ENCODE results near the gene VSIG10.
"Not testable (repeated sequence)": the region's sequence is repeated elsewhere in the genome, so short reads cannot be mapped to it uniquely, and the experiment has no call there.

VSIG10 gene

GRCh38 chr12:118032188-118032587 is 71.6 kb downstream of the VSIG10 start:
- DNase-seq, result no peak

GRCh38 chr12:118029166-118029565 is 74.6 kb downstream of the VSIG10 start:
- DNase-seq, result no peak

GRCh38 chr12:118025168-118025567 is 78.6 kb downstream of the VSIG10 start:
- DNase-seq, result no peak

- peak in 1 of 2 experiments; percentile 13 for DNase-seq
Observed at GRCh38 chr12:118023301-118023860, 80.4 kb downstream of the VSIG10 start.

- DNase-seq, result no peak
Observed at GRCh38 chr12:118022728-118023109, 81.1 kb downstream of the VSIG10 start.

GRCh38 chr12:118022097-118022727 is 81.6 kb downstream of the VSIG10 start:
- DNase-seq, result not testable (repeated sequence)

- no peak for DNase-seq
Observed at GRCh38 chr12:118020036-118020435, 83.8 kb downstream of the VSIG10 start.

GRCh38 chr12:118017926-118018325 is 85.9 kb downstream of the VSIG10 start:
- DNase-seq, result no peak

- peak; percentile 96 to 100 for DNase-seq
Observed at GRCh38 chr12:118016424-118017264, 87.2 kb downstream of the VSIG10 start, which contains the start of gene RFC5. RFC5 (plus strand) TSS chr12:118016703; CDS start chr12:118016828, 125 bp downstream.

GRCh38 chr12:118015944-118016343 is 87.9 kb downstream of the VSIG10 start:
- no peak for DNase-seq

GRCh38 chr12:118015306-118015705 is 88.5 kb downstream of the VSIG10 start:
- DNase-seq, result no peak

All from NCI-H526 (cell line).